NCI-H1694 (cell line): Measurements from ENCODE around the gene LRRC3C.
"Not testable (repeated sequence)": the region's sequence is repeated elsewhere in the genome, so short reads cannot be mapped to it uniquely, and the experiment has no call there.

Experiments used
- DNase-seq: peaks from one replicate; lab custom pipeline; 2025; lab: John Stamatoyannopoulos, UW

LRRC3C gene

GRCh38 chr17:39924691-39925055 lies 2.9 kb upstream of the LRRC3C start:
- no peak for DNase-seq

- DNase-seq = no peak
Observed at GRCh38 chr17:39925282-39926134, 2.0 kb upstream of the LRRC3C start.

- DNase-seq = no peak
Observed at GRCh38 chr17:39926135-39926587, 1.4 kb upstream of the LRRC3C start.

GRCh38 chr17:39926588-39927100 lies 888 bp upstream of the LRRC3C start:
- no peak for DNase-seq

- no peak for DNase-seq
Observed at GRCh38 chr17:39927929-39928857, 661 bp downstream of the LRRC3C start.

- no peak for DNase-seq
Observed at GRCh38 chr17:39928858-39929645, 1.5 kb downstream of the LRRC3C start.

- DNase-seq = no peak
Observed at GRCh38 chr17:39929646-39930407, 2.3 kb downstream of the LRRC3C start.

GRCh38 chr17:39933912-39934311 lies 6.4 kb downstream of the LRRC3C start:
- no peak for DNase-seq

GRCh38 chr17:39934324-39934723 lies 6.8 kb downstream of the LRRC3C start:
- DNase-seq = no peak

GRCh38 chr17:39935909-39936308 lies 8.4 kb downstream of the LRRC3C start:
- no peak for DNase-seq

- no peak for DNase-seq
Observed at GRCh38 chr17:39937447-39937846, 9.9 kb downstream of the LRRC3C start.

- DNase-seq = no peak
Observed at GRCh38 chr17:39938140-39938869, 10.8 kb downstream of the LRRC3C start.

GRCh38 chr17:39939106-39939505 lies 11.6 kb downstream of the LRRC3C start:
- no peak for DNase-seq

GRCh38 chr17:39939588-39940419 lies 12.3 kb downstream of the LRRC3C start:
- DNase-seq = no peak

- DNase-seq = no peak
Observed at GRCh38 chr17:39943702-39944392, 16.3 kb downstream of the LRRC3C start.

GRCh38 chr17:39944393-39944711 lies 16.8 kb downstream of the LRRC3C start:
- DNase-seq = no peak

- DNase-seq = no peak
Observed at GRCh38 chr17:39946551-39947330, 19.2 kb downstream of the LRRC3C start.

- not testable (repeated sequence) for DNase-seq
Observed at GRCh38 chr17:39948489-39948828, 20.9 kb downstream of the LRRC3C start.
